Body of pancreas (tissue), 4 donors: ENCODE data around the gene NSUN2.

ENCODE experiments used
- POLR2A ChIP-seq, 3 donors: fragments of 450-650 bp; IDR thresholded peaks; one replicate each; pipeline ENCODE4 v1.6.1; 2016; ENCODE audit warnings: antibody characterized with exemption in 3 of 3, mild to moderate bottlenecking in 2 of 3
- TF ChIP-seq, protein P1 (sequence below), 7 experiments: fragments of 450-650 bp in 4 of 7; fragments of 200-600 bp in 3 of 7; sonication (generic) in 3 of 7; IDR thresholded peaks; one replicate each; pipeline ENCODE4 v1.5.1; 2016 to 2019; ENCODE audit warnings: antibody characterized with exemption in 7 of 7

DNA sequence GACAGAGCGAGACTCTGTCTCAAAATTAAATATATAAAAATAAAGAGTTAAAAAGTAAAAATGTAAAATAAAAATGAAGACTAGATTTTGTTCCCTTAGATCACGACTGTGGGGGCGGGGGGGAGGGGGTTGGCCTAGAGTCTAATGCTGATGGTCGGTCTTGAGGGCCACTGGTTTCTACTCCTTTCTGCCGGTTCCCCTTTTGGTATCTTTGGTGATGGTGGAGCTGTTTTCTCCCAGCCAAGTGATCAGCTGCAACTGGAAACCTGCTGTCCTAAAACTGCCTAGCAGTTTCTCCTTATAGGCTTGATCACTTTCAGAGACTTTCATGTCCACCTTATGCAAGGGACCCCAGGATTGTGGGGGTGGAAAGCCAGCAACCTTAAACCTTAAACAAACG, 1.5 kb upstream of the NSUN2 start:
- TF ChIP-seq POLR2A (IDR thresholded peaks at IDR 0.05) = no peak
- TF ChIP-seq, protein P1, sequence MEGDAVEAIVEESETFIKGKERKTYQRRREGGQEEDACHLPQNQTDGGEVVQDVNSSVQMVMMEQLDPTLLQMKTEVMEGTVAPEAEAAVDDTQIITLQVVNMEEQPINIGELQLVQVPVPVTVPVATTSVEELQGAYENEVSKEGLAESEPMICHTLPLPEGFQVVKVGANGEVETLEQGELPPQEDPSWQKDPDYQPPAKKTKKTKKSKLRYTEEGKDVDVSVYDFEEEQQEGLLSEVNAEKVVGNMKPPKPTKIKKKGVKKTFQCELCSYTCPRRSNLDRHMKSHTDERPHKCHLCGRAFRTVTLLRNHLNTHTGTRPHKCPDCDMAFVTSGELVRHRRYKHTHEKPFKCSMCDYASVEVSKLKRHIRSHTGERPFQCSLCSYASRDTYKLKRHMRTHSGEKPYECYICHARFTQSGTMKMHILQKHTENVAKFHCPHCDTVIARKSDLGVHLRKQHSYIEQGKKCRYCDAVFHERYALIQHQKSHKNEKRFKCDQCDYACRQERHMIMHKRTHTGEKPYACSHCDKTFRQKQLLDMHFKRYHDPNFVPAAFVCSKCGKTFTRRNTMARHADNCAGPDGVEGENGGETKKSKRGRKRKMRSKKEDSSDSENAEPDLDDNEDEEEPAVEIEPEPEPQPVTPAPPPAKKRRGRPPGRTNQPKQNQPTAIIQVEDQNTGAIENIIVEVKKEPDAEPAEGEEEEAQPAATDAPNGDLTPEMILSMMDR (IDR thresholded peaks at IDR 0.05) = no peak
